NB4 (cell line): ENCODE data around the gene MIOX.

Experiments used
- DNase-seq: peaks from one replicate; pipeline ENCODE4 v3.0.0; 2010; ENCODE audit warnings: low read depth
- H3K4me3 ChIP-seq: one replicate; pipeline ENCODE4 v1.5.1; 2011; ENCODE audit warnings: mild to moderate bottlenecking, low read depth, low read length, moderate library complexity
- MYC ChIP-seq: IDR thresholded peaks from 2 replicates; pipeline ENCODE4 v1.6.1; 2011; ENCODE audit warnings: low read depth, low read length
- POLR2A ChIP-seq: IDR thresholded peaks from 2 replicates; pipeline ENCODE4 v1.6.1; 2011; ENCODE audit warnings: mild to moderate bottlenecking; ENCODE audit not compliant: insufficient read length; ENCODE audit errors: extremely low read depth
- TF ChIP-seq, protein P1 (sequence below): IDR thresholded peaks from 2 replicates; pipeline ENCODE4 v1.6.1; 2011; ENCODE audit warnings: low read depth, low read length
- TF ChIP-seq, protein P2 (sequence below): IDR thresholded peaks from one replicate; pipeline ENCODE4 v1.5.1; 2012; ENCODE audit warnings: low read depth, low read length

MIOX gene

GRCh38 chr22:50508897-50509296 is 22.2 kb downstream of the MIOX start:
- peak overlapping the region; percentile 74 for H3K4me3 ChIP-seq
- no peak for DNase-seq
- TF ChIP-seq POLR2A (no peak), MYC (no peak)
- TF ChIP-seq, protein P1, sequence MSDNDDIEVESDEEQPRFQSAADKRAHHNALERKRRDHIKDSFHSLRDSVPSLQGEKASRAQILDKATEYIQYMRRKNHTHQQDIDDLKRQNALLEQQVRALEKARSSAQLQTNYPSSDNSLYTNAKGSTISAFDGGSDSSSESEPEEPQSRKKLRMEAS, result no peak
- TF ChIP-seq, protein P2, sequence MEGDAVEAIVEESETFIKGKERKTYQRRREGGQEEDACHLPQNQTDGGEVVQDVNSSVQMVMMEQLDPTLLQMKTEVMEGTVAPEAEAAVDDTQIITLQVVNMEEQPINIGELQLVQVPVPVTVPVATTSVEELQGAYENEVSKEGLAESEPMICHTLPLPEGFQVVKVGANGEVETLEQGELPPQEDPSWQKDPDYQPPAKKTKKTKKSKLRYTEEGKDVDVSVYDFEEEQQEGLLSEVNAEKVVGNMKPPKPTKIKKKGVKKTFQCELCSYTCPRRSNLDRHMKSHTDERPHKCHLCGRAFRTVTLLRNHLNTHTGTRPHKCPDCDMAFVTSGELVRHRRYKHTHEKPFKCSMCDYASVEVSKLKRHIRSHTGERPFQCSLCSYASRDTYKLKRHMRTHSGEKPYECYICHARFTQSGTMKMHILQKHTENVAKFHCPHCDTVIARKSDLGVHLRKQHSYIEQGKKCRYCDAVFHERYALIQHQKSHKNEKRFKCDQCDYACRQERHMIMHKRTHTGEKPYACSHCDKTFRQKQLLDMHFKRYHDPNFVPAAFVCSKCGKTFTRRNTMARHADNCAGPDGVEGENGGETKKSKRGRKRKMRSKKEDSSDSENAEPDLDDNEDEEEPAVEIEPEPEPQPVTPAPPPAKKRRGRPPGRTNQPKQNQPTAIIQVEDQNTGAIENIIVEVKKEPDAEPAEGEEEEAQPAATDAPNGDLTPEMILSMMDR, result no peak

DNA sequence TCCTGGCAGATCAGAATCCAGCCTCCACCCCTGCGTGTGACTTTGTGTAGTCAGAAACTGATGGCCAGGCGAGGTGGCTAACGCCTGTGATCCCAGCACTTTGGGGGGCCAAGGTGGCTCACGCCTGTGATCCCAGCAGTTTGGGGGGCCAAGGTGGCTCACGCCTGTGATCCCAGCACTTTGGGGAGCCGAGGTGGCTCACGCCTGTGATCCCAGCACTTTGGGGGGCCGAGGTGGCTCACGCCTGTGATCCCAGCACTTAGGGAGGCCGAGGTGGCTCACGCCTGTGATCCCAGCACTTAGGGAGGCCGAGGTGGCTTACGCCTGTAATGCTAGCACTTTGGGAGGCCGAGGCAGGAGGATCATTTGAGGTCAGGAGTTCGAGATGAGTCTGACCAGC is 26.5 kb downstream of the MIOX start:
- no peak for DNase-seq
- H3K4me3 ChIP-seq, result no peak overlapping the region
- TF ChIP-seq MYC, result no peak
- TF ChIP-seq, protein P2, result no peak
- no peak for TF ChIP-seq POLR2A

DNA sequence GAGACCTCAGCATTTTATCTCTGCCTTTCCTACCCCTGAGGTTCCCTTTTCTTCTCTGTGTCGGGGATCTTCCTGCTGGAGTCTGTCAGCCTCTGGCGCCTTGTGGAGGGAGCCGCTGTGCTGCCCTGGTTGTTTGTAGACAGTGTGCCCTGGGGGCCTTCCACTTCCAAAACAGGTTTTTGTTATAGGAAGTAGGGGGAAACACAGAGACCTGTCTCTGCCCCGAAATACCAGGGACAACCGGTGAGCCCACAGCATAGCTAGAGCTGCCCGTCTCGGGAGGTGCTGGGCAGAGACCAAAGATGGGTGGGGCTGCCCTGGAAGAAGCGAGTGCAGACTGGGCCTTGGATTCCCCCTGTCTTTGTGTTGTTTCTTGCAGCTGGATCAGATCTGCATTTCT is 29.4 kb downstream of the MIOX start:
- TF ChIP-seq, protein P2, result no peak
- H3K4me3 ChIP-seq, result no peak overlapping the region
- no peak for DNase-seq

DNA sequence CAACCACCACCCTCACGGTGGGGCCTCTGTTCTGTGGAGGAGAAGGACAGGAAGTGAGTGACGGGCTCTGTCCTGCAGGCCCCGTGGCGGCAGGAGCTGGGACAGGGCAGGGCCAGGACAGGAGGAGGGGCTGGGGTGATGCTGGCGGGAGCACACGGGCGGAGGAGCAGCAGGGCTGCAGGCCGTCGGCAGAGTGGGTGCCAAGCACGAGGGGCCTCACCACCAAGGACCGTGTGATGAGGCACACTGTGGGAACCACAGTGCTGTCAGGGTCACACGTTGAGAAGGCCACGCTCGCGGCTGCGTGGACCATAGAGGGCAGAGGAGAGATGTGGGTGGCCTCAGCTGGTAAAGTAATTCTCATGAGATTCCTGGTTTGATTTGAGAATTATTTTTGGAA is 30.2 kb downstream of the MIOX start:
- H3K4me3 ChIP-seq, result no peak overlapping the region
- no peak for DNase-seq
- TF ChIP-seq, protein P2, result no peak
- no peak for TF ChIP-seq MYC

GRCh38 chr22:50517495-50518260 is 31.0 kb downstream of the MIOX start:
- H3K4me3 ChIP-seq, result no peak overlapping the region
- TF ChIP-seq, protein P1, result no peak
- TF ChIP-seq, protein P2, result no peak
- TF ChIP-seq MYC (no peak), POLR2A (no peak)
- DNase-seq, result no peak

GRCh38 chr22:50518606-50519005 is 31.9 kb downstream of the MIOX start:
- no peak for DNase-seq
- no peak overlapping the region for H3K4me3 ChIP-seq
- TF ChIP-seq, protein P2, result no peak
- TF ChIP-seq, protein P1, result no peak
- no peak for TF ChIP-seq MYC
- no peak for TF ChIP-seq POLR2A
